K562 (cell line): ENCODE results near the gene STXBP6. TPM values are rescaled to one million over a fixed set of nuclear protein-coding genes. Genes with fewer than 3 reads are reported as not detected.

Experiments
- ATAC-seq: fragments of 200-7000 bp; cut with Tn5 transposase; 3 replicates; pipeline ENCODE4 v1.9.1; 2020; ENCODE audit warnings: moderate library complexity
- BruUV-seq: library from RNA; stranded (reverse); fragments of 400-500 nt; replicated peaks from 2 replicates; lab custom pipeline; 2021; lab: Mats Ljungman, UMichigan
- CTCF ChIA-PET: fragments of 300-600 bp; formaldehyde crosslinking; extraction: SDS; loops from one replicate; lab custom pipeline; 2021; ENCODE audit warnings: low intra/inter-chr PET ratio; lab: Yijun Ruan, JAX
- POLR2A ChIA-PET: fragments of 300-600, 350-650 bp; sonication (Branson Sonifier 250); formaldehyde crosslinking; extraction: SDS; loops from one replicate; lab custom pipeline; 2021; ENCODE audit warnings: antibody characterized with exemption, inconsistent platforms; lab: Yijun Ruan, JAX
- DNase-seq, 4 experiments: peaks; one replicate each; pipeline versions ENCODE4 v3.0.0 to v3.0.0-alpha.2; 2011 to 2018; ENCODE audit warnings: low spot score in 3 of 4, mixed read lengths in 3 of 4; ENCODE audit errors: extremely low read depth in 1 of 4
- FAIRE-seq: peaks from 2 replicates; lab custom pipeline; 2011; peaks lifted over from hg19 to GRCh38; lab: Jason Lieb, UNC
- H2AFZ ChIP-seq: 2 replicates; pipeline ENCODE4 v1.6.0; 2011; ENCODE audit warnings: low read depth, low read length, control low read depth, inconsistent platforms
- H3K27ac ChIP-seq: fragments of 200-600 bp; 3 replicates; pipeline ENCODE4 v1.8.0; 2011; ENCODE audit warnings: low read depth, mild to moderate bottlenecking, control low read depth, inconsistent platforms, low read length, moderate library complexity, mixed read lengths; ENCODE audit errors: extremely low read depth
- H3K27me3 ChIP-seq, 2 experiments: fragments of 300-600 bp in 1 of 2; 2 replicates in 1 of 2; 3 replicates in 1 of 2; pipeline versions ENCODE4 v1.6.0 to v1.8.0; 2011; ENCODE audit warnings: inconsistent platforms in 2 of 2, low read length in 2 of 2, mild to moderate bottlenecking in 1 of 2, mixed read lengths in 1 of 2, moderate library complexity in 1 of 2; ENCODE audit not compliant: control insufficient read depth in 2 of 2, insufficient read depth in 2 of 2
- H3K36me3 ChIP-seq: fragments of 300-600 bp; 3 replicates; pipeline ENCODE4 v1.8.0; 2011; ENCODE audit warnings: mild to moderate bottlenecking, low read length, inconsistent platforms; ENCODE audit not compliant: control insufficient read depth, insufficient read depth
- H3K4me1 ChIP-seq, 2 experiments: fragments of 200-600 bp in 1 of 2; replicated peaks in 1 of 2; 2 replicates in 1 of 2; 3 replicates in 1 of 2; pipeline versions ENCODE4 v1.5.1 to v1.8.0; 2011; ENCODE audit warnings: inconsistent platforms in 2 of 2, low read length in 2 of 2, mild to moderate bottlenecking in 1 of 2, mixed read lengths in 1 of 2, moderate library complexity in 1 of 2; ENCODE audit not compliant: control insufficient read depth in 2 of 2, insufficient read depth in 2 of 2
- H3K4me2 ChIP-seq: 2 replicates; pipeline ENCODE4 v1.6.1; 2011; ENCODE audit warnings: low read length, control low read depth, inconsistent platforms, mixed read lengths; ENCODE audit not compliant: insufficient read depth
- H3K4me3 ChIP-seq: fragments of 200-600 bp; sonication (generic), shearing (Covaris generic); 2 replicates; pipeline ENCODE4 v1.5.1; 2016; ENCODE audit warnings: control low read depth, inconsistent platforms
- H3K79me2 ChIP-seq: fragments of 200-600 bp; 3 replicates; pipeline ENCODE4 v1.8.0; 2011; ENCODE audit warnings: low read length, inconsistent platforms; ENCODE audit not compliant: control insufficient read depth, insufficient read depth
- H3K9ac ChIP-seq, 2 experiments: 2 replicates each; pipeline versions ENCODE4 v1.6.0 to v1.6.1; 2011; ENCODE audit warnings: low read depth in 2 of 2, low read length in 2 of 2, control low read depth in 1 of 2, inconsistent platforms in 1 of 2, mild to moderate bottlenecking in 1 of 2, mixed read lengths in 1 of 2; ENCODE audit not compliant: insufficient read depth in 1 of 2
- H3K9me1 ChIP-seq: one replicate; pipeline ENCODE4 v1.6.0; 2011; ENCODE audit warnings: inconsistent platforms, mild to moderate bottlenecking, low read length, moderate library complexity; ENCODE audit not compliant: control insufficient read depth, insufficient read depth
- H3K9me3 ChIP-seq: replicated peaks from 2 replicates; pipeline ENCODE4 v1.5.1; 2011; ENCODE audit warnings: low read depth, low read length, inconsistent platforms; ENCODE audit not compliant: control insufficient read depth, insufficient read depth
- H4K20me1 ChIP-seq: replicated peaks from 2 replicates; pipeline ENCODE4 v1.6.1; 2011; ENCODE audit warnings: low read length, inconsistent platforms, mixed read lengths; ENCODE audit not compliant: control insufficient read depth, insufficient read depth
- ARID3A ChIP-seq: IDR thresholded peaks from 2 replicates; pipeline ENCODE4 v1.6.1; 2012; ENCODE audit warnings: low read depth, low read length, improper control_type of control experiment, borderline replicate concordance
- C11orf30 ChIP-seq: fragments of 450-650 bp; IDR thresholded peaks from 2 replicates; pipeline ENCODE4 v1.6.1; 2016; ENCODE audit warnings: low read depth, mild to moderate bottlenecking
- ZNF764 ChIP-seq: fragments of 250-450 bp; sonication (Bioruptor Pico); IDR thresholded peaks from 2 replicates; pipeline ENCODE4 v1.4.0; 2020; ENCODE audit warnings: low read depth, mild to moderate bottlenecking, moderate library complexity
- WGBS: fragments of 100-300 bp; shearing (Covaris generic); methylation state at CpG from one replicate; pipeline ENCODE4 v1.1.6; 2016; ENCODE audit warnings: low coverage, mixed read lengths; ENCODE audit not compliant: insufficient coverage; ENCODE audit errors: missing lambda C conversion rate; 5-methylcytosine and 5-hydroxymethylcytosine counted together
- in situ Hi-C: fragments of 300-500 bp; cut with MboI; formaldehyde crosslinking; loops from 4 replicates; pipeline ENCODE4 v1.15.0; 2018; ENCODE audit warnings: inconsistent platforms, mixed read lengths
- intact Hi-C: fragments of 100-400 bp; cut with micrococcal nuclease; formaldehyde crosslinking; loops from 2 replicates; pipeline ENCODE4 v1.14.2; 2022
- polyA plus RNA-seq, 8 experiments: library from polyadenylated mRNA; depleted of rRNA in 4 of 8; stranded (reverse) in 5 of 8; unstranded in 3 of 8; fragments of >200 nt; fragmentation: Nextera tagmentation in 2 of 8; fragmentation: Illumina TruSeq in 1 of 8; extraction: Ambion mirVana in 2 of 8; extraction: Trizol in 1 of 8; gene quantifications; 2 replicates each; pipeline versions ENCODE4 v1.2.1 to v1.2.3, GENCODE V29; 2011 to 2014; ENCODE audit warnings: inconsistent platforms in 1 of 8, missing spikeins in 1 of 8
- total RNA-seq, 7 experiments: library from RNA; depleted of rRNA in 6 of 7; stranded (reverse); fragments of >200 nt in 6 of 7; fragmentation: Illumina TruSeq in 2 of 7; extraction: Trizol in 2 of 7; gene quantifications; 2 replicates each; pipeline versions ENCODE4 v1.2.1 to v1.2.3, GENCODE V29; 2011 to 2021; ENCODE audit warnings: low replicate concordance in 1 of 7

STXBP6 gene
- total and polyA plus RNA-seq, 9 of the 15 experiments (the other 6 are each of a cell fraction or from before 2014, with no cell fraction given) = 0.27 to 0.89 (median 0.59) TPM

GRCh38 chr14:24875203-24875838 lies 174.6 kb downstream of the STXBP6 start:
- intact Hi-C loops = no loop called here
- Histone ChIP-seq H3K27ac (no peak overlapping the region), H2AFZ (no peak overlapping the region), H3K9ac (no peak overlapping the region), H4K20me1 (no peaks in the 10 kb centered on the region), H3K4me3 (no peak overlapping the region), H3K36me3 (no peaks in the 10 kb centered on the region), H3K4me2 (no peak overlapping the region), H3K79me2 (no peaks in the 10 kb centered on the region), H3K9me3 (no peaks in the 10 kb centered on the region), H3K4me1 (no peaks in the 10 kb centered on the region), H3K9me1 (no peaks in the 10 kb centered on the region), H3K27me3 (no peaks in the 10 kb centered on the region)
- BruUV-seq = no TSS peak
- POLR2A ChIA-PET = interaction anchor here (1.1 kb wide), 1 partner anchor 11 kb away, joined by 3 read pairs; no protein-coding TSS in a partner anchor
- CTCF ChIA-PET = no interaction called here
- FAIRE-seq (no peak), ATAC-seq (no peak), DNase-seq (no peak)
- no peak for TF ChIP-seq ZNF764 (CRISPR knock-in tag)
- TF ChIP-seq C11orf30 = no peak
- no peak for TF ChIP-seq ARID3A
- WGBS = 0% methylated on average over 4 of the region's 4 CpGs
- in situ Hi-C loops = no loop called here
